ENCODE results near the gene MCF2L.

The MCF2L gene

GRCh38 chr13:113094410-113094800, 125.4 kb downstream of the MCF2L start:
- H4K91ac ChIP-seq (ENCODE audit: low read depth, low read length, poor library complexity) = no peak overlapping the region
- H3K36me3 ChIP-seq (replicated peaks in 1 of 2; ENCODE audit: control insufficient read depth in 2 of 2, insufficient read depth in 2 of 2, low read length in 2 of 2) = peaks cover 5 to 7% of the 10 kb centered on the region in 2 donors
- H4K8ac ChIP-seq (ENCODE audit: low read depth, low read length) = no peak overlapping the region
- no peak overlapping the region for H2BK15ac ChIP-seq (ENCODE audit: low read length)
- peaks cover 0 to 7% of the 10 kb centered on the region in 2 donors for H3K9me3 ChIP-seq (replicated peaks in 1 of 2; ENCODE audit: control insufficient read depth in 2 of 2, insufficient read depth in 1 of 2, low read depth in 1 of 2, low read length in 2 of 2)
- no peaks in the 10 kb centered on the region for H3K79me1 ChIP-seq (ENCODE audit: low read depth, low read length)
- H2BK12ac ChIP-seq (ENCODE audit: low read length) = no peak overlapping the region
- H3K4ac ChIP-seq (ENCODE audit: low read length) = no peak overlapping the region
- H2AFZ ChIP-seq (ENCODE audit: low read length) = no peak overlapping the region
- H3K23ac ChIP-seq (ENCODE audit: low read depth, low read length, poor library complexity) = no peak overlapping the region
- H3K4me2 ChIP-seq (ENCODE audit: insufficient read depth, low read length, poor library complexity, severe bottlenecking) = no peak overlapping the region
- no peak overlapping the region for H3K18ac ChIP-seq (ENCODE audit: low read length)
- no peak overlapping the region for H3K27ac ChIP-seq (replicated peaks; ENCODE audit: low read length)
- H3K14ac ChIP-seq (ENCODE audit: low read length) = no peak overlapping the region
- H2BK5ac ChIP-seq (ENCODE audit: low read length) = peak overlapping the region; percentile 22
- no peak for DNase-seq (ENCODE audit: low spot score)
- H3K4me1 ChIP-seq (ENCODE audit: control insufficient read depth in 2 of 2, insufficient read depth in 1 of 2, low read depth in 1 of 2, low read length in 2 of 2) = peaks cover 2 to 6% of the 10 kb centered on the region in 2 donors
- no peak overlapping the region for H3K4me3 ChIP-seq (ENCODE audit: low read length in 2 of 2)
- no peak overlapping the region for H2AK5ac ChIP-seq (ENCODE audit: low read depth, low read length)
- H2BK120ac ChIP-seq (ENCODE audit: low read depth, low read length) = no peak overlapping the region
- H3K9ac ChIP-seq (ENCODE audit: low read depth, low read length, poor library complexity) = no peak overlapping the region
- no CpG with 5 or more reads among the region's 14 CpGs for WGBS, 2 donors (ENCODE audit: extremely low coverage in 2 of 2, insufficient read length in 2 of 2, insufficient replicate concordance in 1 of 2)
- no peaks in the 10 kb centered on the region for H3K27me3 ChIP-seq (ENCODE audit: control insufficient read depth in 3 of 3, insufficient read depth in 3 of 3, low read depth in 1 of 3, low read length in 3 of 3)

GRCh38 chr13:113095146-113096051, 126.4 kb downstream of the MCF2L start:
- Histone ChIP-seq H3K4me2 (ENCODE audit: insufficient read depth, low read length, poor library complexity, severe bottlenecking) (no peak overlapping the region), H2BK5ac (ENCODE audit: low read length) (no peak overlapping the region), H2BK15ac (ENCODE audit: low read length) (no peak overlapping the region), H4K8ac (ENCODE audit: low read depth, low read length) (no peak overlapping the region), H2BK12ac (ENCODE audit: low read length) (peak overlapping the region; percentile 41), H3K79me1 (ENCODE audit: low read depth, low read length) (no peaks in the 10 kb centered on the region), H3K18ac (ENCODE audit: low read length) (peak overlapping the region; percentile 80), H3K4ac (ENCODE audit: low read length) (no peak overlapping the region), H2AFZ (ENCODE audit: low read length) (no peak overlapping the region), H3K23ac (ENCODE audit: low read depth, low read length, poor library complexity) (no peak overlapping the region), H3K9ac (ENCODE audit: low read depth, low read length, poor library complexity) (no peak overlapping the region), H3K4me3 (ENCODE audit: low read length in 2 of 2) (no peak overlapping the region), H3K27me3 (ENCODE audit: control insufficient read depth in 3 of 3, insufficient read depth in 3 of 3, low read depth in 1 of 3, low read length in 3 of 3) (no peaks in the 10 kb centered on the region), H2AK5ac (ENCODE audit: low read depth, low read length) (no peak overlapping the region), H3K36me3 (replicated peaks in 1 of 2; ENCODE audit: control insufficient read depth in 2 of 2, insufficient read depth in 2 of 2, low read length in 2 of 2) (peaks cover 0 to 3% of the 10 kb centered on the region in 2 donors), H2BK120ac (ENCODE audit: low read depth, low read length) (no peak overlapping the region), H4K91ac (ENCODE audit: low read depth, low read length, poor library complexity) (no peak overlapping the region), H3K27ac (replicated peaks; ENCODE audit: low read length) (no peak overlapping the region), H3K14ac (ENCODE audit: low read length) (peak overlapping the region; percentile 56), H3K4me1 (ENCODE audit: control insufficient read depth in 2 of 2, insufficient read depth in 1 of 2, low read depth in 1 of 2, low read length in 2 of 2) (peaks cover 0 to 2% of the 10 kb centered on the region in 2 donors), H3K9me3 (replicated peaks in 1 of 2; ENCODE audit: control insufficient read depth in 2 of 2, insufficient read depth in 1 of 2, low read depth in 1 of 2, low read length in 2 of 2) (peaks cover 0 to 7% of the 10 kb centered on the region in 2 donors)
- WGBS, 2 donors (ENCODE audit: extremely low coverage in 2 of 2, insufficient read length in 2 of 2, insufficient replicate concordance in 1 of 2) = no CpG with 5 or more reads among the region's 25 CpGs
- DNase-seq (ENCODE audit: low spot score) = no peak

GRCh38 chr13:113096052-113096744, 127.2 kb downstream of the MCF2L start:
- H3K14ac ChIP-seq (ENCODE audit: low read length) = peak overlapping the region; percentile 63
- H2BK120ac ChIP-seq (ENCODE audit: low read depth, low read length) = no peak overlapping the region
- no peak overlapping the region for H3K27ac ChIP-seq (replicated peaks; ENCODE audit: low read length)
- H3K23ac ChIP-seq (ENCODE audit: low read depth, low read length, poor library complexity) = no peak overlapping the region
- H3K4me2 ChIP-seq (ENCODE audit: insufficient read depth, low read length, poor library complexity, severe bottlenecking) = no peak overlapping the region
- H3K36me3 ChIP-seq (replicated peaks in 1 of 2; ENCODE audit: control insufficient read depth in 2 of 2, insufficient read depth in 2 of 2, low read length in 2 of 2) = peaks cover 0 to 2% of the 10 kb centered on the region in 2 donors
- no peak overlapping the region for H2BK15ac ChIP-seq (ENCODE audit: low read length)
- H2BK5ac ChIP-seq (ENCODE audit: low read length) = no peak overlapping the region
- H2AK5ac ChIP-seq (ENCODE audit: low read depth, low read length) = peak overlapping the region; percentile 46
- peak overlapping the region; percentile 17 for H3K18ac ChIP-seq (ENCODE audit: low read length)
- H3K4ac ChIP-seq (ENCODE audit: low read length) = no peak overlapping the region
- no peak for DNase-seq (ENCODE audit: low spot score)
- H3K9me3 ChIP-seq (replicated peaks in 1 of 2; ENCODE audit: control insufficient read depth in 2 of 2, insufficient read depth in 1 of 2, low read depth in 1 of 2, low read length in 2 of 2) = peaks cover 0 to 7% of the 10 kb centered on the region in 2 donors
- H3K9ac ChIP-seq (ENCODE audit: low read depth, low read length, poor library complexity) = peak overlapping the region; percentile 12
- no peaks in the 10 kb centered on the region for H3K79me1 ChIP-seq (ENCODE audit: low read depth, low read length)
- no peak overlapping the region for H2AFZ ChIP-seq (ENCODE audit: low read length)
- WGBS, 2 donors (ENCODE audit: extremely low coverage in 2 of 2, insufficient read length in 2 of 2, insufficient replicate concordance in 1 of 2) = no CpG with 5 or more reads among the region's 61 CpGs
- peak overlapping the region; percentile 41 for H2BK12ac ChIP-seq (ENCODE audit: low read length)
- H3K4me1 ChIP-seq (ENCODE audit: control insufficient read depth in 2 of 2, insufficient read depth in 1 of 2, low read depth in 1 of 2, low read length in 2 of 2) = peaks cover 0 to 2% of the 10 kb centered on the region in 2 donors
- H4K8ac ChIP-seq (ENCODE audit: low read depth, low read length) = no peak overlapping the region
- no peak overlapping the region for H3K4me3 ChIP-seq (ENCODE audit: low read length in 2 of 2)
- no peaks in the 10 kb centered on the region for H3K27me3 ChIP-seq (ENCODE audit: control insufficient read depth in 3 of 3, insufficient read depth in 3 of 3, low read depth in 1 of 3, low read length in 3 of 3)
- no peak overlapping the region for H4K91ac ChIP-seq (ENCODE audit: low read depth, low read length, poor library complexity)

GRCh38 chr13:113096745-113097305, 127.8 kb downstream of the MCF2L start:
- DNase-seq (ENCODE audit: low spot score) = no peak
- no peak overlapping the region for H3K18ac ChIP-seq (ENCODE audit: low read length)
- H2BK5ac ChIP-seq (ENCODE audit: low read length) = no peak overlapping the region
- no peak overlapping the region for H4K91ac ChIP-seq (ENCODE audit: low read depth, low read length, poor library complexity)
- no peak overlapping the region for H3K4me2 ChIP-seq (ENCODE audit: insufficient read depth, low read length, poor library complexity, severe bottlenecking)
- peaks cover 0 to 2% of the 10 kb centered on the region in 2 donors for H3K4me1 ChIP-seq (ENCODE audit: control insufficient read depth in 2 of 2, insufficient read depth in 1 of 2, low read depth in 1 of 2, low read length in 2 of 2)
- H3K4me3 ChIP-seq (ENCODE audit: low read length in 2 of 2) = no peak overlapping the region
- peaks cover 0 to 1% of the 10 kb centered on the region in 2 donors for H3K36me3 ChIP-seq (replicated peaks in 1 of 2; ENCODE audit: control insufficient read depth in 2 of 2, insufficient read depth in 2 of 2, low read length in 2 of 2)
- H3K9me3 ChIP-seq (replicated peaks in 1 of 2; ENCODE audit: control insufficient read depth in 2 of 2, insufficient read depth in 1 of 2, low read depth in 1 of 2, low read length in 2 of 2) = peaks cover 0 to 7% of the 10 kb centered on the region in 2 donors
- no peak overlapping the region for H3K4ac ChIP-seq (ENCODE audit: low read length)
- no peak overlapping the region for H3K14ac ChIP-seq (ENCODE audit: low read length)
- H3K27me3 ChIP-seq (ENCODE audit: control insufficient read depth in 3 of 3, insufficient read depth in 3 of 3, low read depth in 1 of 3, low read length in 3 of 3) = no peaks in the 10 kb centered on the region
- H2AFZ ChIP-seq (ENCODE audit: low read length) = no peak overlapping the region
- H3K79me1 ChIP-seq (ENCODE audit: low read depth, low read length) = no peaks in the 10 kb centered on the region
- H3K23ac ChIP-seq (ENCODE audit: low read depth, low read length, poor library complexity) = no peak overlapping the region
- H3K9ac ChIP-seq (ENCODE audit: low read depth, low read length, poor library complexity) = no peak overlapping the region
- no peak overlapping the region for H2BK12ac ChIP-seq (ENCODE audit: low read length)
- no peak overlapping the region for H2BK120ac ChIP-seq (ENCODE audit: low read depth, low read length)
- H3K27ac ChIP-seq (replicated peaks; ENCODE audit: low read length) = no peak overlapping the region
- H2BK15ac ChIP-seq (ENCODE audit: low read length) = no peak overlapping the region
- no CpG with 5 or more reads among the region's 52 CpGs for WGBS, 2 donors (ENCODE audit: extremely low coverage in 2 of 2, insufficient read length in 2 of 2, insufficient replicate concordance in 1 of 2)
- H2AK5ac ChIP-seq (ENCODE audit: low read depth, low read length) = no peak overlapping the region
- H4K8ac ChIP-seq (ENCODE audit: low read depth, low read length) = no peak overlapping the region

All from neuronal stem cell (in vitro differentiated cells).